ENCODE data around the gene EML6.
A peak's percentile ranks its signal among the peaks of the same experiment; 100 is the strongest.
"Not testable (repeated sequence)": the region's sequence is repeated elsewhere in the genome, so short reads cannot be mapped to it uniquely, and the experiment has no call there.

The EML6 gene

GRCh38 chr2:54806975-54807374, 83.5 kb downstream of the EML6 start:
- DNase-seq = no peak

GRCh38 chr2:54808661-54809060, 85.2 kb downstream of the EML6 start:
- DNase-seq = no peak

- no peak for DNase-seq
Observed at GRCh38 chr2:54809819-54810218, 86.4 kb downstream of the EML6 start.

- no peak for DNase-seq
Observed at GRCh38 chr2:54810246-54810645, 86.8 kb downstream of the EML6 start.

GRCh38 chr2:54813584-54813983, 90.1 kb downstream of the EML6 start:
- DNase-seq = no peak

GRCh38 chr2:54814389-54815147, 91.1 kb downstream of the EML6 start:
- DNase-seq = no peak

- no peak for DNase-seq
Observed at GRCh38 chr2:54815148-54815539, 91.7 kb downstream of the EML6 start.

GRCh38 chr2:54818226-54818625, 94.8 kb downstream of the EML6 start:
- no peak for DNase-seq

GRCh38 chr2:54820558-54820957, 97.1 kb downstream of the EML6 start:
- no peak for DNase-seq

GRCh38 chr2:54824567-54824966, 101.1 kb downstream of the EML6 start:
- DNase-seq = no peak

- DNase-seq = no peak
Observed at GRCh38 chr2:54830546-54830945, 107.1 kb downstream of the EML6 start.

- no peak for DNase-seq
Observed at GRCh38 chr2:54831480-54831879, 108.0 kb downstream of the EML6 start.

- no peak for DNase-seq
Observed at GRCh38 chr2:54834721-54835120, 111.3 kb downstream of the EML6 start.

GRCh38 chr2:54836477-54836876, 113.0 kb downstream of the EML6 start:
- no peak for DNase-seq

GRCh38 chr2:54838585-54839035, 115.1 kb downstream of the EML6 start:
- DNase-seq = peak; percentile 39 to 57

- no peak for DNase-seq
Observed at GRCh38 chr2:54839461-54840255, 116.2 kb downstream of the EML6 start.

- DNase-seq = no peak
Observed at GRCh38 chr2:54840559-54841468, 117.4 kb downstream of the EML6 start.

- DNase-seq = not testable (repeated sequence)
Observed at GRCh38 chr2:54841500-54841899, 118.0 kb downstream of the EML6 start.

- no peak for DNase-seq
Observed at GRCh38 chr2:54845094-54845493, 121.6 kb downstream of the EML6 start.

- DNase-seq = no peak
Observed at GRCh38 chr2:54845514-54845913, 122.1 kb downstream of the EML6 start.

- no peak for DNase-seq
Observed at GRCh38 chr2:54850171-54851122, 127.0 kb downstream of the EML6 start.

Data from stimulated activated CD4-positive, alpha-beta T cell treated with anti-CD3 and anti-CD28 coated beads, Interleukin-4, amount 100 ng/mL, for 4 hours (primary cell).